IgD-negative memory B cell (primary cell): ENCODE measurements around the gene PTPRM. TPM values are rescaled to one million over a fixed set of nuclear protein-coding genes. Genes with fewer than 3 reads are reported as not detected.

Source experiments
- H3K27ac Mint-ChIP-seq, 3 donors: one replicate each; pipeline ENCODE4 v1.8.0; 2020 to 2022; ENCODE audit warnings: mild to moderate bottlenecking in 3 of 3, mixed read lengths in 3 of 3, moderate library complexity in 1 of 3
- H3K27me3 Mint-ChIP-seq: one replicate; pipeline ENCODE4 v1.8.0; 2021; ENCODE audit warnings: mixed read lengths
- H3K36me3 Mint-ChIP-seq: one replicate; pipeline ENCODE4 v1.8.0; 2020; ENCODE audit warnings: mild to moderate bottlenecking, mixed read lengths
- H3K4me1 Mint-ChIP-seq, 3 donors: one replicate each; pipeline ENCODE4 v1.8.0; 2020 to 2022; ENCODE audit warnings: mixed read lengths in 3 of 3, mild to moderate bottlenecking in 1 of 3
- H3K4me3 Mint-ChIP-seq, 4 donors: one replicate each; pipeline ENCODE4 v1.8.0; 2020 to 2022; ENCODE audit warnings: mild to moderate bottlenecking in 4 of 4, mixed read lengths in 4 of 4, moderate library complexity in 3 of 4
- H3K9me3 Mint-ChIP-seq, 3 donors: one replicate each; pipeline ENCODE4 v1.8.0; 2020 to 2021; ENCODE audit warnings: mixed read lengths in 3 of 3, mild to moderate bottlenecking in 1 of 3
- polyA plus RNA-seq: library from polyadenylated mRNA; unstranded; fragments of 300-500 nt; fragmentation: Illumina TruSeq; gene quantifications from one replicate; pipeline ENCODE4 v1.2.3, GENCODE V29; 2021

Gene PTPRM
- polyA plus RNA-seq, 1 donor from 2014 or later: 0.61 TPM

DNA sequence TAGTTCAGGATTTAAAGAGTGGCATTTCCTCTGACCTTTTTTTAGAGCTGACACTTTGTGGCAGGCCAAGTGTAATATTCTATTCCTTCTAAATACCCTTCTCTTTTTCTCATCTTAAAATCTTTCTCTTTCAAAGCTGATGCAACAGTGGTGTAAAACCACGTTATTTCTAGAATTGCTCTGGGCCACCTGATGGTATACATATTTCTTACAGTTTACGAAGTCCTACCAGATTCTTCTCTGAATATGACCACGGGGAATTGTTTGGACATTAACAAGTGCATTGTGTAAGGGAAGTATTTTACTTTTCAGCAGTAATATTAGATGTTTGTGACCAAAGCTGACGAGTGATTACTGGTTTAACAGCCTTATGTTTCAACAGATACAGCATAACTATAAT is 109.9 kb downstream of the PTPRM start:
- no peak overlapping the region for H3K27ac Mint-ChIP-seq
- H3K4me1 Mint-ChIP-seq: no peaks in the 10 kb centered on the region
- H3K9me3 Mint-ChIP-seq: peaks cover 0 to 4% (median 2%) of the 10 kb centered on the region in 3 donors
- peaks cover 4% of the 10 kb centered on the region for H3K36me3 Mint-ChIP-seq
- no peak overlapping the region for H3K4me3 Mint-ChIP-seq
- no peaks in the 10 kb centered on the region for H3K27me3 Mint-ChIP-seq

DNA sequence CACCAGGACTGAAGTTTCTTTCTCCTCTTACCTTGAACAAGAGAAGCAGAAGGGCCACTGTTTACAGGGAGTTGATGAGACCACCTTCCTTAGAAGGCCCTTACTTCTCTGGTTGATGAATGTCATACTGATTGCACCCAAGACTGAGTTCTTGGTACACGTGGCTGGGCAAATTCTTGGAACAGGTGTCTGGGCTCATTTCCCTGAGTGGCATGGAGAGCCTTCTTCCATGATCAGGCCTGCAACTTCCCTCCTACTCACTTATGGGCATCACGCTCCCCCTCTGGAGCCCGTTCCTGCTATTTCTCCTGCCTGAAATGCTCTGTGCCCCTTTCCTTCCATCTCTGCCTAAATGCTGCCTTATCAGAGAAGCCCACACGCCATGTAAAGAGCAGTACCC is 110.3 kb downstream of the PTPRM start:
- no peaks in the 10 kb centered on the region for H3K27me3 Mint-ChIP-seq
- H3K36me3 Mint-ChIP-seq: peaks cover 4% of the 10 kb centered on the region
- peaks cover 0 to 4% (median 2%) of the 10 kb centered on the region in 3 donors for H3K9me3 Mint-ChIP-seq
- H3K4me3 Mint-ChIP-seq: no peak overlapping the region
- no peak overlapping the region for H3K27ac Mint-ChIP-seq
- H3K4me1 Mint-ChIP-seq: no peaks in the 10 kb centered on the region

GRCh38 chr18:7678389-7678788 is 111.3 kb downstream of the PTPRM start:
- Mint-ChIP-seq H3K36me3 (peaks cover 4% of the 10 kb centered on the region), H3K27ac (no peak overlapping the region), H3K27me3 (no peaks in the 10 kb centered on the region), H3K4me3 (no peak overlapping the region), H3K9me3 (peaks cover 0 to 4% (median 2%) of the 10 kb centered on the region in 3 donors), H3K4me1 (no peaks in the 10 kb centered on the region)

- no peaks in the 10 kb centered on the region for H3K27me3 Mint-ChIP-seq
- no peak overlapping the region for H3K4me3 Mint-ChIP-seq
- peaks cover 4% of the 10 kb centered on the region for H3K36me3 Mint-ChIP-seq
- H3K9me3 Mint-ChIP-seq: peaks cover 0 to 4% (median 2%) of the 10 kb centered on the region in 3 donors
- H3K4me1 Mint-ChIP-seq: no peaks in the 10 kb centered on the region
- H3K27ac Mint-ChIP-seq: no peak overlapping the region
Measured at GRCh38 chr18:7678801-7679200, 111.7 kb downstream of the PTPRM start.

DNA sequence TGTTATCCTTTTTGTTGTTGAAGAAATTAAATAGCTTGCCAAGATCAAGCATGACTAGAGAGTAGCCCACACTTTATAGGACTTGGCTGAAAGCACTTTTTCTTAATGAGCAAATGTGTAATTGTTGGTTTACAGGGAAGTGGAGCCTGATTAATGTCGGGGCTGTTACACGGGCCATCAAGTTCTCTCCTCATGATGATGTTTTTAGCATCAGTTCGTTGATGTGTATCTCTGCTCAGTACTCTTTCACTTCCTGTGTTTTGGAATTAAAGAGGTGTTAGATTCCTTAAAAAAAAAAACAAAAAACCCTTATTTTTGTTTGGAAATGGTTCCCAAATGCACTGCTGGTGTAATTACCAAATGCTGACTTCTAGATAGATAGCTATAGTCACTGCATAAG is 114.2 kb downstream of the PTPRM start:
- peaks cover 4% of the 10 kb centered on the region for H3K36me3 Mint-ChIP-seq
- H3K4me3 Mint-ChIP-seq: no peak overlapping the region
- H3K4me1 Mint-ChIP-seq: no peaks in the 10 kb centered on the region
- H3K27ac Mint-ChIP-seq: no peak overlapping the region
- H3K9me3 Mint-ChIP-seq: peaks cover 0 to 4% (median 2%) of the 10 kb centered on the region in 3 donors
- H3K27me3 Mint-ChIP-seq: no peaks in the 10 kb centered on the region

DNA sequence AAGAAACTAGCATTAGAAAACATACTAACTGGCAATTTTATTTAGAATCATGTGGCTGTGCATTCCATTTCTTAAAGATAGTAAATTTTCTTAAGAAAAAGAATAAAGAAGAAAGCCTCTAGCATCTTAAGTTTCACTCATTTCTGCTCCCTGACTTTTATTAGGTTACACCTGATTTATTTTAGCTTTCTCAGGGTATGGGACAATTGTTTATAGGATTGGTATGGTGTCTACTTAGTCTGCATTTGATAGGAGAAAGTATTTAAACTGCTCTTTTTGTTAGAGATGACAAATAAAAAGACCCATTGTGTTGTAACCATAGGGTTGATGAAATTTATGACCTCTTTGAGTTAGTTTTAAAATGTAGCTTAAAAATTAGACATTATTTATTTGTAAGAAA is 115.2 kb downstream of the PTPRM start:
- no peaks in the 10 kb centered on the region for H3K4me1 Mint-ChIP-seq
- H3K4me3 Mint-ChIP-seq: no peak overlapping the region
- H3K9me3 Mint-ChIP-seq: peaks cover 0 to 4% (median 2%) of the 10 kb centered on the region in 3 donors
- H3K36me3 Mint-ChIP-seq: peaks cover 4% of the 10 kb centered on the region
- H3K27ac Mint-ChIP-seq: no peak overlapping the region
- H3K27me3 Mint-ChIP-seq: no peaks in the 10 kb centered on the region

GRCh38 chr18:7683753-7684152 is 116.6 kb downstream of the PTPRM start:
- Mint-ChIP-seq H3K4me1 (no peaks in the 10 kb centered on the region), H3K4me3 (no peak overlapping the region), H3K27me3 (no peaks in the 10 kb centered on the region), H3K36me3 (peaks cover 4% of the 10 kb centered on the region), H3K27ac (no peak overlapping the region), H3K9me3 (peaks cover 0 to under 1% (median 0%) of the 10 kb centered on the region in 3 donors)

- no peaks in the 10 kb centered on the region for H3K27me3 Mint-ChIP-seq
- peaks cover 0 to 5% (median 0%) of the 10 kb centered on the region in 3 donors for H3K9me3 Mint-ChIP-seq
- no peaks in the 10 kb centered on the region for H3K36me3 Mint-ChIP-seq
- no peaks in the 10 kb centered on the region for H3K4me1 Mint-ChIP-seq
- no peak overlapping the region for H3K4me3 Mint-ChIP-seq
- H3K27ac Mint-ChIP-seq: no peak overlapping the region
Measured at GRCh38 chr18:7684357-7684756, 117.2 kb downstream of the PTPRM start.

DNA sequence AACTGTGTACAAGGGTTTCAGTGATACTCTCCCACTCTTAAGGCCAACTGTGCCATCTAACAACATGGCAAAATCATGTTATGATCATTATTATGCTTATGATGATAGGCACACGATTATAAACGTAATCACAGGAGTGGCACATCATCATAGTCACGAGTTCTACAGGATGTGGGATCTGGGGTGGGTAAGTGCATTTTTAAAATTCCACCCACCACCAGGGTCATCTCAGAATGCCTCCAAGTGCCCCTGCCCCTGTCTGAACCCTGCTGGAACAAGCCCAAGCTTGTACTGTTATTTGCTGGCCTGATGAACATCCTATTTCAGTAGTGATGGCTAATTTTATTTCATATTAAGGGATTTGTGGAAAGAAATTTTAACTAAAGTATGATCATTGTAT is 117.8 kb downstream of the PTPRM start:
- Mint-ChIP-seq H3K27me3 (no peaks in the 10 kb centered on the region), H3K4me3 (no peak overlapping the region), H3K36me3 (no peaks in the 10 kb centered on the region), H3K27ac (no peak overlapping the region), H3K9me3 (peaks cover 0 to 5% (median 0%) of the 10 kb centered on the region in 3 donors), H3K4me1 (no peaks in the 10 kb centered on the region)

DNA sequence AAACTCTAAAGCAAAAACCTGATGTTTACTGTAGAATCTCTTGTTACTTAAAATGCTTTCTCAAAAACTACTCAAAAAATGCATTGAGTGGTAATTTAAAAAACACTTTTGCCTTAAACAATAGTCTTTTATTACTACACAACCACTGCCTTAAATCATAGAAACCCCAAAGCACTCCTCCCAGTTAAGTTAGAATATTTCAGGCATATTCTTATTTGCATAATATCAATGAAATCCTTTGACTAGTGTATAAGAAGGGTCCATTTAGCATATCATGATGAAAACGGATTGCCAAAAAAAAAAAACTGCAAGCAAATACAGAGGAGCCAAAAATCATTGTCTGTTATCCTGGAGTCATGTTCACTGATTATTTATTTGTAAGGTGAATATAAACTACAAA is 119.2 kb downstream of the PTPRM start:
- no peaks in the 10 kb centered on the region for H3K4me1 Mint-ChIP-seq
- H3K4me3 Mint-ChIP-seq: no peak overlapping the region
- no peaks in the 10 kb centered on the region for H3K27me3 Mint-ChIP-seq
- peaks cover 0 to 5% (median 0%) of the 10 kb centered on the region in 3 donors for H3K9me3 Mint-ChIP-seq
- H3K27ac Mint-ChIP-seq: no peak overlapping the region
- no peaks in the 10 kb centered on the region for H3K36me3 Mint-ChIP-seq

GRCh38 chr18:7688580-7688979 is 121.5 kb downstream of the PTPRM start:
- H3K27me3 Mint-ChIP-seq: no peaks in the 10 kb centered on the region
- H3K4me3 Mint-ChIP-seq: no peak overlapping the region
- no peak overlapping the region for H3K27ac Mint-ChIP-seq
- H3K4me1 Mint-ChIP-seq: peaks cover 0 to 1% (median 0%) of the 10 kb centered on the region in 3 donors
- no peaks in the 10 kb centered on the region for H3K36me3 Mint-ChIP-seq
- peaks cover 0 to 9% (median 2%) of the 10 kb centered on the region in 3 donors for H3K9me3 Mint-ChIP-seq

DNA sequence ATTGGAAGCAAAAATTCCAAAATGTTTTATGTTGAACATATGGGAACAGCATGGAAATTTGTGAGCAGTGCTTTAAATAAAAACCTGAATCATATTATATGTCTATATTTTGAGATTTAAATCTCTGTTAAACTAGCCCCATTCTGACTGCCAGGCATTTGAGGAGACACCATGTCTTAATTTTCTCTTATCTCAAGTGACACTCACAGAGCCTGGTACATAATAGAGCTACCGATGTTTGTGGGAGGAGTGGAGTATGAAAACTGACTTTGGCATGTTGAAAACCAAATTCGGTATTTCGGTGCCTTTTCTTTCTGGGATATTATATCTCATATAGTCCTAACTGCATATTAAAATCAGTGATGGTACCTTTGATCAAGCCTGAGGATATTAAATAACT is 124.1 kb downstream of the PTPRM start:
- Mint-ChIP-seq H3K4me3 (no peak overlapping the region), H3K9me3 (peaks cover 2 to 9% (median 2%) of the 10 kb centered on the region in 3 donors), H3K36me3 (no peaks in the 10 kb centered on the region), H3K27me3 (no peaks in the 10 kb centered on the region), H3K27ac (no peak overlapping the region), H3K4me1 (peaks cover 0 to 1% (median 0%) of the 10 kb centered on the region in 3 donors)

GRCh38 chr18:7696780-7697179 is 129.7 kb downstream of the PTPRM start:
- H3K27ac Mint-ChIP-seq: no peak overlapping the region
- H3K27me3 Mint-ChIP-seq: no peaks in the 10 kb centered on the region
- H3K4me1 Mint-ChIP-seq: peaks cover 0 to 1% (median 0%) of the 10 kb centered on the region in 3 donors
- no peaks in the 10 kb centered on the region for H3K36me3 Mint-ChIP-seq
- H3K9me3 Mint-ChIP-seq: peaks cover 2 to 6% (median 5%) of the 10 kb centered on the region in 3 donors
- H3K4me3 Mint-ChIP-seq: no peak overlapping the region

- no peaks in the 10 kb centered on the region for H3K27me3 Mint-ChIP-seq
- H3K27ac Mint-ChIP-seq: no peak overlapping the region
- peaks cover 0 to 1% (median 0%) of the 10 kb centered on the region in 3 donors for H3K4me1 Mint-ChIP-seq
Measured at GRCh38 chr18:7697306-7697705, 130.2 kb downstream of the PTPRM start.

GRCh38 chr18:7711495-7711894 is 144.4 kb downstream of the PTPRM start:
- no peaks in the 10 kb centered on the region for H3K4me1 Mint-ChIP-seq
- H3K9me3 Mint-ChIP-seq: peaks cover 4 to 8% (median 5%) of the 10 kb centered on the region in 3 donors
- H3K27ac Mint-ChIP-seq: no peak overlapping the region
- H3K4me3 Mint-ChIP-seq: no peak overlapping the region
- H3K27me3 Mint-ChIP-seq: no peaks in the 10 kb centered on the region
- H3K36me3 Mint-ChIP-seq: no peaks in the 10 kb centered on the region

More at GRCh38 chr18:7697306-7697705, 130.2 kb downstream of the PTPRM start:
- Mint-ChIP-seq H3K4me3 (no peak overlapping the region), H3K9me3 (peaks cover 4 to 9% (median 5%) of the 10 kb centered on the region in 3 donors), H3K36me3 (no peaks in the 10 kb centered on the region)

DNA sequence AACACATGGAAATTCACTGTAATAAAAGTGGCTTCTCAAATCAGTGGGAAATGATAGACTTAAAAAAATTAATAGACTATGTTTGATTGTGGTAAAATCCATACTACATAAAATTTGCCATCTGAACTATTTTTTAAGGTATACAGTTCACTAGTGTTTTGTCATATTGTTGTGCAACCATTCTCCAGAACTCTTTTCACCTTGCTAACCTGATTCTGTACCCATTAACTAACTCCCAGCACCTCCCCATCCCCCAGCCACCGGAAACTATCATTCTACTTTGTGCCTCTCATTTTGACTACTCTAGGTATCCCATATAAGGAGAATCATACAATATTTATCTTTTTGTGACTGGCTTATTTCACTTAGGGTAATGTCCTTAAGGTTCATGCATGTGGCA is 153.3 kb downstream of the PTPRM start:
- H3K4me3 Mint-ChIP-seq: no peak overlapping the region
- H3K9me3 Mint-ChIP-seq: peaks cover 2 to 11% (median 10%) of the 10 kb centered on the region in 3 donors
- no peaks in the 10 kb centered on the region for H3K27me3 Mint-ChIP-seq
- no peaks in the 10 kb centered on the region for H3K4me1 Mint-ChIP-seq
- no peaks in the 10 kb centered on the region for H3K36me3 Mint-ChIP-seq
- no peak overlapping the region for H3K27ac Mint-ChIP-seq
